ENCODE data around the gene DNAH14. TPM values are rescaled to one million over a fixed set of nuclear protein-coding genes. Genes with fewer than 3 reads are reported as not detected.

DNAH14 gene
- total and polyA plus RNA-seq, 4 donors, result 2.7 to 19.8 (median 9.6) TPM

GRCh38 chr1:225341642-225342041 lies 412.2 kb downstream of the DNAH14 start:
- Histone ChIP-seq H3K36me3 (ENCODE audit: control insufficient read depth in 4 of 4, insufficient read depth in 3 of 4, low read depth in 1 of 4, low read length in 3 of 4) (no peaks in the 10 kb centered on the region), H3K27ac (ENCODE audit: low read depth in 1 of 2, low read length in 2 of 2) (no peak overlapping the region), H3K4me1 (ENCODE audit: control insufficient read depth in 4 of 4, insufficient read depth in 4 of 4, low read length in 3 of 4) (no peaks in the 10 kb centered on the region), H3K27me3 (ENCODE audit: control insufficient read depth in 4 of 4, insufficient read depth in 4 of 4, low read length in 3 of 4) (no peaks in the 10 kb centered on the region), H3K4me3 (ENCODE audit: low read depth in 1 of 3, low read length in 3 of 3) (no peak overlapping the region), H3K9ac (ENCODE audit: low read depth in 1 of 2, low read length in 2 of 2) (no peak overlapping the region), H3K9me3 (ENCODE audit: control insufficient read depth in 4 of 4, low read length in 3 of 4) (no peaks in the 10 kb centered on the region)
- DNase-seq (ENCODE audit: low spot score), result no peak
- WGBS, result 98% methylated on average over 3 of the region's 3 CpGs
- TF ChIP-seq GABPA (IDR thresholded peaks at IDR 0.05 in 1 of 2, conservative IDR thresholded peaks at IDR 0.05 in 1 of 2), result no peak
- no peak for TF ChIP-seq CTCF (IDR thresholded peaks at IDR 0.05; ENCODE audit: low read depth, low read length, missing input control)
- TF ChIP-seq RXRA (IDR thresholded peaks at IDR 0.05), result no peak
- TF ChIP-seq JUND (IDR thresholded peaks at IDR 0.05), result no peak
- TF ChIP-seq RAD21 (IDR thresholded peaks at IDR 0.05), result no peak
- no peak for TF ChIP-seq FOXA1 (IDR thresholded peaks at IDR 0.05)
- TF ChIP-seq EGR1 (IDR thresholded peaks at IDR 0.05; ENCODE audit: low read depth in 2 of 2), result no peak
- no peak for TF ChIP-seq YY1 (IDR thresholded peaks at IDR 0.05)
- no peak for TF ChIP-seq REST (IDR thresholded peaks at IDR 0.05)
- TF ChIP-seq HNF4G (IDR thresholded peaks at IDR 0.05), result no peak
- no peak for TF ChIP-seq MAX (IDR thresholded peaks at IDR 0.05)
- no peak for TF ChIP-seq ATF3 (IDR thresholded peaks at IDR 0.05)
- TF ChIP-seq FOXA2 (IDR thresholded peaks at IDR 0.05), result no peak

GRCh38 chr1:225342695-225343094 lies 413.2 kb downstream of the DNAH14 start:
- H3K4me1 ChIP-seq (ENCODE audit: control insufficient read depth in 4 of 4, insufficient read depth in 4 of 4, low read length in 3 of 4), result no peaks in the 10 kb centered on the region
- H3K36me3 ChIP-seq (ENCODE audit: control insufficient read depth in 4 of 4, insufficient read depth in 3 of 4, low read depth in 1 of 4, low read length in 3 of 4), result no peaks in the 10 kb centered on the region
- H3K27me3 ChIP-seq (ENCODE audit: control insufficient read depth in 4 of 4, insufficient read depth in 4 of 4, low read length in 3 of 4), result no peaks in the 10 kb centered on the region
- WGBS, result 84% methylated on average over 7 of the region's 7 CpGs
- H3K4me3 ChIP-seq (ENCODE audit: low read depth in 1 of 3, low read length in 3 of 3), result no peak overlapping the region
- H3K9ac ChIP-seq (ENCODE audit: low read depth in 1 of 2, low read length in 2 of 2), result no peak overlapping the region
- no peak overlapping the region for H3K27ac ChIP-seq (ENCODE audit: low read depth in 1 of 2, low read length in 2 of 2)
- no peak for DNase-seq (ENCODE audit: low spot score)
- TF ChIP-seq HNF4G (IDR thresholded peaks at IDR 0.05) (no peak), RXRA (IDR thresholded peaks at IDR 0.05) (no peak), GABPA (IDR thresholded peaks at IDR 0.05 in 1 of 2, conservative IDR thresholded peaks at IDR 0.05 in 1 of 2) (no peak), TAF1 (conservative IDR thresholded peaks at IDR 0.05) (no peak), ATF3 (IDR thresholded peaks at IDR 0.05) (no peak), RAD21 (IDR thresholded peaks at IDR 0.05) (no peak), REST (IDR thresholded peaks at IDR 0.05) (no peak), HNF4A (conservative IDR thresholded peaks at IDR 0.05) (no peak), FOXA1 (IDR thresholded peaks at IDR 0.05) (no peak)
- no peaks in the 10 kb centered on the region for H3K9me3 ChIP-seq (ENCODE audit: control insufficient read depth in 4 of 4, low read length in 3 of 4)
